GM12891 (cell line): ENCODE data around the gene PARS2.
A peak's percentile ranks its signal among the peaks of the same experiment; 100 is the strongest.

ENCODE experiments used
- POLR2AphosphoS5 ChIP-seq: IDR thresholded peaks from 2 replicates; pipeline ENCODE4 v1.6.1; 2011; ENCODE audit warnings: low read depth, low read length, control low read depth
- SPI1 ChIP-seq: IDR thresholded peaks from 2 replicates; pipeline ENCODE4 v1.6.1; 2011; ENCODE audit warnings: low read depth, low read length, control low read depth
- TAF1 ChIP-seq: IDR thresholded peaks from 2 replicates; pipeline ENCODE4 v1.6.1; 2011; ENCODE audit warnings: low read depth, low read length, control low read depth

DNA sequence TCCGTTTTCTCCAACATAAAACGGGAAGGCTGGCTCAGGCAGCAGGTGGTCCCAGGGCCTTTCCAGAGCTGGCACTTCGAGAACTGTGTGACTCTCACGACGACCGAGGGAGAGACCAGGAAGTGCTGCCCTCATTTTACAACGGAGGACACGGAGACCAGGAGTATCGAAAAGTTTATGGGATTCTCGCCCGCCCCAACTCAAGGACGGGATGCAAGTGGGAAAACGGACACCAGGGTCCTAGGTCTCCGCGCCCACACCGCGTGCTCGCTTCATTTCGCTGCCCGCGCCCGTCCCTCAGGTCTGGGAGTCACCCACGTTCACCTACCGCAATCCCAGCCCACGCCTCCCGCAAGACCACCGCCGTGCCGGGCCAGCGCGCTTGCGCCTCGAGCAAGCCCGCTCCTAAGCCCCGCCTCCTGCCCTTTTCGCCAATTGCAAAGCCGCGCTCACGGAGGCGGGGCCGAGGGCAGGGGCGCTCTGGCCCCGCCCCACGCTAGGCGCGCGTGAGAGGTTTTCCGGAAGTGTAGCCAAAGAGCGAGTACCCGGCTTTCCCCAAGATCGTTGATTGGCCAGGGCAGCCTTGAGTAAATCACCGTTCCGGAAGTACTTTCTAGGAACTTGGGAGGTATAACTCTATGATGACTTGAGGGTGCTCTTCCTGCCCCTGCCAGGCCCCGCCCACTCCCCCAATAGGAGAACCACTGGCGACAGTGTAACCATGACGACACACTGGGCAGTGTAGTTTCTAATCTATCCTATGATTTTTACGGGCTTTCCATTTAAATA lies at the start of gene PARS2:
- peak; percentile 43 for TF ChIP-seq SPI1
- TF ChIP-seq TAF1: no peak
- TF ChIP-seq POLR2AphosphoS5: peak; percentile 77
